ENCODE data around the gene RAVER1.
A peak's percentile ranks its signal among the peaks of the same experiment; 100 is the strongest.

The RAVER1 gene

DNA sequence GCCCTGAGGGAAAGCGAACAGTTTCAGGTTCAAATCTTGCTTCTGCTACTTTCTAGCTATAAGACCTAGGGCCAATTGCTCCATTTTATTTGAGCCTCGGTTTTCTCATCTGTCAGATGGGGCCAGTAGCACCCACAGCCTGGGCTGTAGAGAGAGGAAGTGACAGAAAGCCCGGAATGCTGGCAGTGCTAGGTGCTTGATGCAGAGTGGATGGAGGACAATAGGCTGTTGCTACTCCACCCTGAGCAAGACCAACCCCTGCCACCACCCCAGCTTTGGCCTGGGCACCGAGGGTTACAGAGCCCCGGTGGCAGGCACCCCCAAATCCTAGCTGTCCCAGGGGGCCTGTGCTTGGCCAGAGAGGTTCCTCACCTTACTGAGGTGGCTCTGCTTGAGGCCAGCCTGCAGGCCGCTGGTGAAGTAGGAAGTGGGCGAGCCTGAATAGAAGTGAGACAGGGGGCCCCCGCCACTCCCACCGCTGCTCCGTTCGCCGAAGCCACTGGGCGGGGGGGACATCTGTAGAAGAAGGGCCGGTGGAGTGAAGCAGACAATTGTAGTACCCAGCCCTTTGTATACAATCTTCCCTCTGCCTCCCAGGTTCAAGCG is 15.4 kb downstream of the RAVER1 start:
- Histone ChIP-seq H2AFZ (ENCODE audit: low read length) (no peak overlapping the region), H3K27me3 (ENCODE audit: insufficient read depth, low read length, poor library complexity, severe bottlenecking) (no peaks in the 10 kb centered on the region), H3K4me3 (ENCODE audit: low read length, poor library complexity, severe bottlenecking) (no peak overlapping the region), H3K79me2 (ENCODE audit: insufficient read depth, low read length) (no peaks in the 10 kb centered on the region), H3K9me3 (ENCODE audit: insufficient read depth, low read depth, low read length) (no peaks in the 10 kb centered on the region), H3K9ac (ENCODE audit: low read depth, low read length, poor library complexity, severe bottlenecking) (no peak overlapping the region), H3K9me2 (replicated peaks; ENCODE audit: low read depth, low read length) (no peaks in the 10 kb centered on the region), H4K20me1 (ENCODE audit: insufficient read depth, low read length, poor library complexity, severe bottlenecking) (no peaks in the 10 kb centered on the region), H3K4me2 (ENCODE audit: low read depth, low read length, poor library complexity, severe bottlenecking) (no peak overlapping the region), H3K4me1 (ENCODE audit: insufficient read depth, low read length, poor library complexity, severe bottlenecking) (peaks cover 5% of the 10 kb centered on the region), H3K36me3 (ENCODE audit: insufficient read depth, low read length) (peaks cover 62% of the 10 kb centered on the region; the same call in 1 of the 2 replicates), H3F3A (ENCODE audit: low read depth) (peaks cover 6% of the 10 kb centered on the region; the same call in 1 of the 2 replicates)
- TF ChIP-seq, protein P1, sequence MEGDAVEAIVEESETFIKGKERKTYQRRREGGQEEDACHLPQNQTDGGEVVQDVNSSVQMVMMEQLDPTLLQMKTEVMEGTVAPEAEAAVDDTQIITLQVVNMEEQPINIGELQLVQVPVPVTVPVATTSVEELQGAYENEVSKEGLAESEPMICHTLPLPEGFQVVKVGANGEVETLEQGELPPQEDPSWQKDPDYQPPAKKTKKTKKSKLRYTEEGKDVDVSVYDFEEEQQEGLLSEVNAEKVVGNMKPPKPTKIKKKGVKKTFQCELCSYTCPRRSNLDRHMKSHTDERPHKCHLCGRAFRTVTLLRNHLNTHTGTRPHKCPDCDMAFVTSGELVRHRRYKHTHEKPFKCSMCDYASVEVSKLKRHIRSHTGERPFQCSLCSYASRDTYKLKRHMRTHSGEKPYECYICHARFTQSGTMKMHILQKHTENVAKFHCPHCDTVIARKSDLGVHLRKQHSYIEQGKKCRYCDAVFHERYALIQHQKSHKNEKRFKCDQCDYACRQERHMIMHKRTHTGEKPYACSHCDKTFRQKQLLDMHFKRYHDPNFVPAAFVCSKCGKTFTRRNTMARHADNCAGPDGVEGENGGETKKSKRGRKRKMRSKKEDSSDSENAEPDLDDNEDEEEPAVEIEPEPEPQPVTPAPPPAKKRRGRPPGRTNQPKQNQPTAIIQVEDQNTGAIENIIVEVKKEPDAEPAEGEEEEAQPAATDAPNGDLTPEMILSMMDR (conservative IDR thresholded peaks at IDR 0.05; ENCODE audit: low read length), result no peak
- no peak for TF ChIP-seq EZH2phosphoT487 (IDR thresholded peaks at IDR 0.05; ENCODE audit: borderline replicate concordance)

DNA sequence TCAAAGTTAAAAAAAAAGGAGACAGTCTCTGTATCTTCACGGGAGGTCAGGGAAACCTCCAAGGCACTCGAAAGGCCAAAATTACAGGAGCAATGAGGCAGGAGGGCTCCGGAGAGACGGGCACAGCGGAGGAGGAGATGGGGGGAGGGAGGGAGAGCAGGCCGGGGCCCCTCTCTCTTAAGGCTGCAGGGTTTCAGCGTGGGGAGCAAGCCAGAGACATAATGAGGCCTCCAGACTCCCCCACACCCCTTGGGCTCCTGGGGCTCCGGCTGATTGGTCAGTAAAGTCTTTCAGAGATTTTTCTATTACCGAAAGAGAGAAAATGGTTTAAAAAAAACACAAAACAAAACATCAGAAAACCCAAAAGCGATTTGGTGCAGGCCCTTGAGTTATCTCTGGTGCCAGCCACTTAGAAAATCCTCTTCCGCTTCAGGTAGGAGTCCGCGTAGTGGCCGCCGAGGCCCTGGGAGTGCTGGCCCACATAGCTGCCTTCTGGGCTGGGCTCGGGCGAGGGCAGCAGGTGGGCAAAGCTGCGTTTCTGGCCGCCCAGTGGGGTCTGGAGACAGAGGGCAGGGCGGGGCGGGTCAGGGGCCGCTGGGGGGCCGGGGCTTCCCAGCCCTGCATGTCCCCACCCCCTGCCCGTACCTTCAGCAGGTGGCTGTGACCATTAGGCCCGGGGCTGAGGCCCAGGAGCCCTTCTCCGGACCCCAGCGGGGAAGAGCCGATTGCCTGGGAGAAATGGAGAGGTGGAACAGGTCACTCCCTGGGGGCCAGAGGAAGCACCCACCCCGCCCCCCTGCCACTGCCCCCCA is 16.1 kb downstream of the RAVER1 start:
- no peaks in the 10 kb centered on the region for H3K9me3 ChIP-seq (ENCODE audit: insufficient read depth, low read depth, low read length)
- H3K9ac ChIP-seq (ENCODE audit: low read depth, low read length, poor library complexity, severe bottlenecking), result no peak overlapping the region

DNA sequence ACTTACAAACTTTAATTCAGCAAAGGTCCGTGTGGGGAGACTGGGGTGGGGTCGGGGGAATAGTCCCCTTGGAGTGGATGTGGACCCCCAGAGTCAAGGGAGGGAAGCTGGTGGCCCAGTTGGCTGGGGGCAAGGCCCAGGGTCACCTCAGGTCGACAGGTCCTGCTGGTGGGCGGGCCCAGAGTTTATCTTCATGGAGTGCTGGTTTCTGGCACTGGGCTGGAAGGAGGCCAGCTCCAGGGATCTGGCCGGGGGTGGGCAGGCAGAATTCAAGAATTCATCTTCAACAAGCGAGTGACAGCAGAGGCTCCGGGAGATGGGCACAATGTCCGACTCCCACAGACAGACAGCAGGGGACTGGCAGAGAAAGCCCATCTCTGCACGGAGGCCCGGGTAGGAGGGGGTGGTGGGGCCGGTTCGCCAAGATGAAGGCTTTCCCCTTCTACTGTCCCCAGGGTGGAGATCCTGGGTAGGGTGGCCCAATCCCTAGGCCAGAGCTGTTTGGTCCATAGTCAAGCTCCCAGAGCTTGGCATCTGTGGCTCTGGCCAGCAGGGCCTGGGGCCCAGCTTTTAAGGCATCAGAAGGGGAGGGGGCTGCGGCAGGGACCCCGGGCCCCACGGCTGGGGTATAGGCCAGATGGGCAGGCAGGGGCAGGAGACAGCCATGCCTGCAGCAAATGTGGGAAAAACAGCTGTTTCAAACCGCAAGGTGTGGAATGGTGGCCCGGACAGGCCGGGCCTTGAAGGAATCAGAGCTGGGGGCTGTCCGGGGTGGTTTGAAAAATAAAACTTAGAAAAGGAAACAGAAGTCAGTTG is 16.9 kb downstream of the RAVER1 start:
- H3K4me2 ChIP-seq (ENCODE audit: low read depth, low read length, poor library complexity, severe bottlenecking), result peak overlapping the region; percentile 90
- H4K20me1 ChIP-seq (ENCODE audit: insufficient read depth, low read length, poor library complexity, severe bottlenecking), result no peaks in the 10 kb centered on the region
- peaks cover 6% of the 10 kb centered on the region; the same call in 1 of the 2 replicates for H3F3A ChIP-seq (ENCODE audit: low read depth)
- peak overlapping the region; percentile 71 for H3K9ac ChIP-seq (ENCODE audit: low read depth, low read length, poor library complexity, severe bottlenecking)
- no peaks in the 10 kb centered on the region for H3K9me2 ChIP-seq (replicated peaks; ENCODE audit: low read depth, low read length)
- peak overlapping the region; percentile 85 for H3K4me3 ChIP-seq (ENCODE audit: low read length, poor library complexity, severe bottlenecking)
- H3K79me2 ChIP-seq (ENCODE audit: insufficient read depth, low read length), result no peaks in the 10 kb centered on the region
- H3K4me1 ChIP-seq (ENCODE audit: insufficient read depth, low read length, poor library complexity, severe bottlenecking), result peaks cover 5% of the 10 kb centered on the region
- peaks cover 47% of the 10 kb centered on the region; the same call in 1 of the 2 replicates for H3K36me3 ChIP-seq (ENCODE audit: insufficient read depth, low read length)
- H3K9me3 ChIP-seq (ENCODE audit: insufficient read depth, low read depth, low read length), result no peaks in the 10 kb centered on the region
- H2AFZ ChIP-seq (ENCODE audit: low read length), result no peak overlapping the region
- H3K27me3 ChIP-seq (ENCODE audit: insufficient read depth, low read length, poor library complexity, severe bottlenecking), result no peaks in the 10 kb centered on the region
- TF ChIP-seq EZH2phosphoT487 (IDR thresholded peaks at IDR 0.05; ENCODE audit: borderline replicate concordance), result no peak
- TF ChIP-seq, protein P1 (conservative IDR thresholded peaks at IDR 0.05; ENCODE audit: low read length), result no peak

More for the DNA sequence above, 16.1 kb downstream of the RAVER1 start:
- no peak overlapping the region for H2AFZ ChIP-seq (ENCODE audit: low read length)
- H3K4me2 ChIP-seq (ENCODE audit: low read depth, low read length, poor library complexity, severe bottlenecking), result no peak overlapping the region
- H3K36me3 ChIP-seq (ENCODE audit: insufficient read depth, low read length), result peaks cover 55% of the 10 kb centered on the region; the same call in 1 of the 2 replicates
- H4K20me1 ChIP-seq (ENCODE audit: insufficient read depth, low read length, poor library complexity, severe bottlenecking), result no peaks in the 10 kb centered on the region
- TF ChIP-seq, protein P1 (conservative IDR thresholded peaks at IDR 0.05; ENCODE audit: low read length), result no peak
- no peak for TF ChIP-seq EZH2phosphoT487 (IDR thresholded peaks at IDR 0.05; ENCODE audit: borderline replicate concordance)
- H3K79me2 ChIP-seq (ENCODE audit: insufficient read depth, low read length), result no peaks in the 10 kb centered on the region
- H3K9me2 ChIP-seq (replicated peaks; ENCODE audit: low read depth, low read length), result no peaks in the 10 kb centered on the region
- peaks cover 6% of the 10 kb centered on the region; the same call in 1 of the 2 replicates for H3F3A ChIP-seq (ENCODE audit: low read depth)
- no peak overlapping the region for H3K4me3 ChIP-seq (ENCODE audit: low read length, poor library complexity, severe bottlenecking)
- H3K4me1 ChIP-seq (ENCODE audit: insufficient read depth, low read length, poor library complexity, severe bottlenecking), result peaks cover 5% of the 10 kb centered on the region
- no peaks in the 10 kb centered on the region for H3K27me3 ChIP-seq (ENCODE audit: insufficient read depth, low read length, poor library complexity, severe bottlenecking)

Data from Loucy (cell line).